GM18873 (cell line): ENCODE results near the gene RSPO4.

Experiments used
- ATAC-seq: cut with Tn5 transposase; IDR thresholded peaks from one replicate; pipeline ENCODE4 v1.9.1; 2021; ENCODE audit warnings: mild to moderate bottlenecking, moderate library complexity, moderate number of reproducible peaks; ENCODE audit not compliant: unreplicated experiment, low FRiP score

RSPO4 gene

GRCh38 chr20:913306-913849, 88.7 kb downstream of the RSPO4 start:
- no peak for ATAC-seq

- no peak for ATAC-seq
Measured at GRCh38 chr20:911882-912600, 90.1 kb downstream of the RSPO4 start.

- ATAC-seq, result no peak
Measured at GRCh38 chr20:910870-911770, 91.0 kb downstream of the RSPO4 start.

- ATAC-seq, result no peak
Measured at GRCh38 chr20:910132-910869, 91.8 kb downstream of the RSPO4 start.

GRCh38 chr20:909641-910040, 92.5 kb downstream of the RSPO4 start:
- ATAC-seq, result no peak
